Thoracic aorta (tissue), 2 donors: ENCODE results near the gene SOAT2. TPM values are rescaled to one million over a fixed set of nuclear protein-coding genes. Genes with fewer than 3 reads are reported as not detected.

Source experiments
- ATAC-seq: fragments of 150-250 bp; one replicate; pipeline ENCODE4 v1.8.0; 2017; ENCODE audit warnings: low read depth; ENCODE audit not compliant: insufficient number of reproducible peaks, low FRiP score
- DNase-seq: peaks from one replicate; pipeline ENCODE4 v3.0.0-alpha.2; 2020; ENCODE audit warnings: low spot score
- H3K27ac ChIP-seq, 2 donors: fragments of 200-600 bp; sonication (generic); 1 replicate in 1 of 2; 2 replicates in 1 of 2; pipeline ENCODE4 v1.5.1; 2016; ENCODE audit warnings: mild to moderate bottlenecking in 2 of 2, moderate library complexity in 2 of 2
- H3K27me3 ChIP-seq: fragments of 200-600 bp; sonication (generic); replicated peaks from 2 replicates; pipeline ENCODE4 v1.6.0; 2016; ENCODE audit warnings: mild to moderate bottlenecking; ENCODE audit not compliant: insufficient read depth
- H3K36me3 ChIP-seq: fragments of 200-600 bp; sonication (generic); one replicate; pipeline ENCODE4 v1.5.1; 2016
- H3K4me1 ChIP-seq, 2 donors: fragments of 200-600 bp; sonication (generic); 1 replicate in 1 of 2; 2 replicates in 1 of 2; pipeline versions ENCODE4 v1.5.1 to v1.6.0; 2016; ENCODE audit warnings: low read depth in 2 of 2, mild to moderate bottlenecking in 1 of 2; ENCODE audit not compliant: control insufficient read depth in 1 of 2
- H3K4me3 ChIP-seq: fragments of 200-600 bp; sonication (generic); 2 replicates; pipeline ENCODE4 v1.5.1; 2016; ENCODE audit warnings: mild to moderate bottlenecking
- H3K9me3 ChIP-seq: fragments of 200-600 bp; sonication (generic); 2 replicates; pipeline ENCODE4 v1.5.1; 2016
- CTCF ChIP-seq: fragments of 200-600 bp; sonication (generic); IDR thresholded peaks from one replicate; pipeline ENCODE4 v1.5.1; 2019; ENCODE audit warnings: antibody characterized with exemption
- total RNA-seq, 2 donors: library from RNA; depleted of rRNA; stranded (reverse); fragments of >200 nt; gene quantifications; one replicate each; pipeline versions ENCODE4 v1.1.0 to v1.2.3, GENCODE V29; 2016

Gene SOAT2
- total RNA-seq, 2 donors from 2014 or later, result 0.81 to 0.99 TPM

- H3K4me1 ChIP-seq, result peaks cover 10 to 44% of the 10 kb centered on the region in 2 donors
- TF ChIP-seq CTCF, result no peak
- peaks cover 15% of the 10 kb centered on the region for H3K36me3 ChIP-seq
- no peaks in the 10 kb centered on the region for H3K27me3 ChIP-seq
- no peaks in the 10 kb centered on the region for H3K9me3 ChIP-seq
- DNase-seq (no peak), ATAC-seq (no peak)
- H3K4me3 ChIP-seq, result peak overlapping the region; percentile 92
- peak overlapping the region; percentile 94 to 98 for H3K27ac ChIP-seq
Measured at GRCh38 chr12:53096759-53097158, 6.5 kb upstream of the SOAT2 start.

GRCh38 chr12:53097207-53097563 lies 6.1 kb upstream of the SOAT2 start:
- peak overlapping the region; percentile 92 for H3K4me3 ChIP-seq
- H3K27me3 ChIP-seq, result no peaks in the 10 kb centered on the region
- no peaks in the 10 kb centered on the region for H3K9me3 ChIP-seq
- H3K4me1 ChIP-seq, result peaks cover 10 to 47% of the 10 kb centered on the region in 2 donors
- DNase-seq, result no peak
- TF ChIP-seq CTCF, result no peak
- peaks cover 15% of the 10 kb centered on the region for H3K36me3 ChIP-seq
- ATAC-seq, result peak; percentile 36
- H3K27ac ChIP-seq, result peak overlapping the region; percentile 94 to 98

GRCh38 chr12:53097564-53098353 lies 5.5 kb upstream of the SOAT2 start, which contains the start of gene IGFBP6:
Gene IGFBP6, plus strand, starts transcription at chr12:53097667. Its CDS starts 51 bp downstream, at chr12:53097718.
- H3K9me3 ChIP-seq, result no peaks in the 10 kb centered on the region
- peak within 1 kb of the TSS; percentile 92 for H3K4me3 ChIP-seq
- H3K4me1 ChIP-seq, result peaks cover 10 to 53% of the 10 kb centered on the region in 2 donors
- peak within 1 kb of the TSS; percentile 94 to 98 for H3K27ac ChIP-seq
- peaks cover 15% of the 10 kb centered on the region for H3K36me3 ChIP-seq
- TF ChIP-seq CTCF, result peak; percentile 23
- no peaks in the 10 kb centered on the region for H3K27me3 ChIP-seq
- DNase-seq (no peak), ATAC-seq (peak; percentile 27)

- H3K36me3 ChIP-seq, result peaks cover 15% of the 10 kb centered on the region
- H3K4me1 ChIP-seq, result peaks cover 10 to 58% of the 10 kb centered on the region in 2 donors
- H3K27me3 ChIP-seq, result no peaks in the 10 kb centered on the region
- peak; percentile 34 for ATAC-seq
- H3K27ac ChIP-seq, result peak overlapping the region; percentile 94 to 98
- peak overlapping the region; percentile 92 for H3K4me3 ChIP-seq
- no peak for TF ChIP-seq CTCF
- no peaks in the 10 kb centered on the region for H3K9me3 ChIP-seq
- peak; percentile 64 for DNase-seq
Measured at GRCh38 chr12:53098354-53098981, 4.8 kb upstream of the SOAT2 start.
